Ovary (tissue), 3 donors: Measurements from ENCODE around the gene RERE.

Experiments used
- CTCF ChIP-seq, 3 donors: fragments of 450-650 bp in 2 of 3; fragments of 200-600 bp in 1 of 3; IDR thresholded peaks; one replicate each; pipeline versions ENCODE4 v1.5.1 to v1.8.0; 2016 to 2022; ENCODE audit warnings: antibody characterized with exemption in 3 of 3, mild to moderate bottlenecking in 1 of 3
- EP300 ChIP-seq: sonication (generic); formaldehyde crosslinking; IDR thresholded peaks from one replicate; pipeline ENCODE4 v1.6.1; 2017; ENCODE audit warnings: antibody characterized with exemption
- POLR2A ChIP-seq: fragments of 450-650 bp; IDR thresholded peaks from one replicate; pipeline ENCODE4 v1.6.1; 2017; ENCODE audit warnings: antibody characterized with exemption, mild to moderate bottlenecking, moderate library complexity
- donor health status: DM: no; HTN: no; CAD: no.

GRCh38 chr1:8642114-8642513 is 175.3 kb downstream of the RERE start:
- no peak for TF ChIP-seq POLR2A
- no peak for TF ChIP-seq CTCF (IDR thresholded peaks at IDR 0.05)
- no peak for TF ChIP-seq EP300
